Measurements from ENCODE around the gene TCF7L2. TPM values are rescaled to one million over a fixed set of nuclear protein-coding genes. Genes with fewer than 3 reads are reported as not detected.
"Not testable (repeated sequence)": the region's sequence is repeated elsewhere in the genome, so short reads cannot be mapped to it uniquely, and the experiment has no call there.

Gene TCF7L2
- total and polyA plus RNA-seq, 4 donors: 14.0 to 57.8 (median 34.8) TPM

GRCh38 chr10:113066120-113066519, 116.1 kb downstream of the TCF7L2 start:
- H3K9me3 ChIP-seq (ENCODE audit: control insufficient read depth, low read length); H3K36me3 ChIP-seq (ENCODE audit: control insufficient read depth in 1 of 2, insufficient read depth in 2 of 2, low read length in 1 of 2); H3K27me3 ChIP-seq (ENCODE audit: control insufficient read depth in 1 of 2, insufficient read depth in 2 of 2, low read length in 1 of 2); ATAC-seq (ENCODE audit: low FRiP score); DNase-seq; intact Hi-C loops (cut with DNase I); H3K4me3 ChIP-seq (ENCODE audit: low read length in 2 of 2): not testable (repeated sequence)
- H3K27ac ChIP-seq (ENCODE audit: low read depth in 1 of 2, low read length in 2 of 2): peak overlapping the region in 1 of 2 donors; percentile 39
- WGBS, 2 donors: 99% methylated on average over 8 of the region's 8 CpGs
- H3K4me1 ChIP-seq (ENCODE audit: control insufficient read depth in 1 of 2, insufficient read depth in 2 of 2, low read length in 2 of 2): peaks cover 15 to 22% of the 10 kb centered on the region in 2 donors

GRCh38 chr10:113066561-113067312, 116.7 kb downstream of the TCF7L2 start:
- Histone ChIP-seq H3K9me3 (ENCODE audit: control insufficient read depth, low read length) (no peaks in the 10 kb centered on the region), H3K4me1 (ENCODE audit: control insufficient read depth in 1 of 2, insufficient read depth in 2 of 2, low read length in 2 of 2) (peaks cover 15 to 21% of the 10 kb centered on the region in 2 donors), H3K36me3 (ENCODE audit: control insufficient read depth in 1 of 2, insufficient read depth in 2 of 2, low read length in 1 of 2) (no peaks in the 10 kb centered on the region), H3K27me3 (ENCODE audit: control insufficient read depth in 1 of 2, insufficient read depth in 2 of 2, low read length in 1 of 2) (no peaks in the 10 kb centered on the region), H3K27ac (ENCODE audit: low read depth in 1 of 2, low read length in 2 of 2) (peak overlapping the region in 1 of 2 donors; percentile 20), H3K4me3 (ENCODE audit: low read length in 2 of 2) (no peak overlapping the region)
- intact Hi-C loops (cut with DNase I): no loop called here
- no peak for DNase-seq
- ATAC-seq (ENCODE audit: low FRiP score): no peak
- 75 to 80% methylated on average over 6 of the region's 6 CpGs for WGBS, 2 donors

- DNase-seq (no peak), ATAC-seq (ENCODE audit: low FRiP score) (peak; percentile 56)
Observed at GRCh38 chr10:113067501-113067900, 117.5 kb downstream of the TCF7L2 start.

GRCh38 chr10:113068178-113068890, 118.3 kb downstream of the TCF7L2 start:
- Histone ChIP-seq H3K9me3 (ENCODE audit: control insufficient read depth, low read length) (no peaks in the 10 kb centered on the region), H3K36me3 (ENCODE audit: control insufficient read depth in 1 of 2, insufficient read depth in 2 of 2, low read length in 1 of 2) (no peaks in the 10 kb centered on the region), H3K4me3 (ENCODE audit: low read length in 2 of 2) (no peak overlapping the region), H3K4me1 (ENCODE audit: control insufficient read depth in 1 of 2, insufficient read depth in 2 of 2, low read length in 2 of 2) (peaks cover 11 to 14% of the 10 kb centered on the region in 2 donors), H3K27me3 (ENCODE audit: control insufficient read depth in 1 of 2, insufficient read depth in 2 of 2, low read length in 1 of 2) (no peaks in the 10 kb centered on the region), H3K27ac (ENCODE audit: low read depth in 1 of 2, low read length in 2 of 2) (peak overlapping the region in 1 of 2 donors; percentile 26)
- ATAC-seq (ENCODE audit: low FRiP score) (no peak), DNase-seq (no peak)
- intact Hi-C loops (cut with DNase I): no loop called here
- 95 to 96% methylated on average over 13 of the region's 13 CpGs for WGBS, 2 donors

More at GRCh38 chr10:113067501-113067900, 117.5 kb downstream of the TCF7L2 start:
- 2 to 8% methylated on average over 4 of the region's 4 CpGs for WGBS, 2 donors
- H3K27ac ChIP-seq (ENCODE audit: low read depth in 1 of 2, low read length in 2 of 2): no peak overlapping the region
- no peak overlapping the region for H3K4me3 ChIP-seq (ENCODE audit: low read length in 2 of 2)
- H3K4me1 ChIP-seq (ENCODE audit: control insufficient read depth in 1 of 2, insufficient read depth in 2 of 2, low read length in 2 of 2): peaks cover 11 to 18% of the 10 kb centered on the region in 2 donors
- H3K9me3 ChIP-seq (ENCODE audit: control insufficient read depth, low read length): no peaks in the 10 kb centered on the region
- no peaks in the 10 kb centered on the region for H3K36me3 ChIP-seq (ENCODE audit: control insufficient read depth in 1 of 2, insufficient read depth in 2 of 2, low read length in 1 of 2)
- intact Hi-C loops (cut with DNase I): no loop called here
- no peaks in the 10 kb centered on the region for H3K27me3 ChIP-seq (ENCODE audit: control insufficient read depth in 1 of 2, insufficient read depth in 2 of 2, low read length in 1 of 2)

- no peak for ATAC-seq (ENCODE audit: low FRiP score)
- Histone ChIP-seq H3K4me3 (ENCODE audit: low read length in 2 of 2) (no peak overlapping the region), H3K4me1 (ENCODE audit: control insufficient read depth in 1 of 2, insufficient read depth in 2 of 2, low read length in 2 of 2) (peaks cover 8% of the 10 kb centered on the region in 2 donors), H3K36me3 (ENCODE audit: control insufficient read depth in 1 of 2, insufficient read depth in 2 of 2, low read length in 1 of 2) (no peaks in the 10 kb centered on the region), H3K27me3 (ENCODE audit: control insufficient read depth in 1 of 2, insufficient read depth in 2 of 2, low read length in 1 of 2) (no peaks in the 10 kb centered on the region), H3K27ac (ENCODE audit: low read depth in 1 of 2, low read length in 2 of 2) (no peak overlapping the region), H3K9me3 (ENCODE audit: control insufficient read depth, low read length) (no peaks in the 10 kb centered on the region)
- no peak for DNase-seq
- 97 to 98% methylated on average over 7 of the region's 7 CpGs for WGBS, 2 donors
- intact Hi-C loops (cut with DNase I): no loop called here
Observed at GRCh38 chr10:113069595-113069994, 119.5 kb downstream of the TCF7L2 start.

- Histone ChIP-seq H3K9me3 (ENCODE audit: control insufficient read depth, low read length) (no peaks in the 10 kb centered on the region), H3K27ac (ENCODE audit: low read depth in 1 of 2, low read length in 2 of 2) (peak overlapping the region in 1 of 2 donors; percentile 24), H3K36me3 (ENCODE audit: control insufficient read depth in 1 of 2, insufficient read depth in 2 of 2, low read length in 1 of 2) (no peaks in the 10 kb centered on the region), H3K4me3 (ENCODE audit: low read length in 2 of 2) (no peak overlapping the region), H3K27me3 (ENCODE audit: control insufficient read depth in 1 of 2, insufficient read depth in 2 of 2, low read length in 1 of 2) (no peaks in the 10 kb centered on the region), H3K4me1 (ENCODE audit: control insufficient read depth in 1 of 2, insufficient read depth in 2 of 2, low read length in 2 of 2) (peaks cover 0 to 4% of the 10 kb centered on the region in 2 donors)
- DNase-seq (peak in 1 of 2 donors; percentile 77), ATAC-seq (ENCODE audit: low FRiP score) (peak; percentile 12)
- 2 to 15% methylated on average over 6 to 7 of the region's 7 CpGs for WGBS, 2 donors
- intact Hi-C loops (cut with DNase I): no loop called here
Observed at GRCh38 chr10:113071446-113071845, 121.4 kb downstream of the TCF7L2 start.

- peak; percentile 89 for ATAC-seq (ENCODE audit: low FRiP score)
- H3K4me1 ChIP-seq (ENCODE audit: control insufficient read depth in 1 of 2, insufficient read depth in 2 of 2, low read length in 2 of 2): peaks cover 0 to 1% of the 10 kb centered on the region in 2 donors
- H3K27ac ChIP-seq (ENCODE audit: low read depth in 1 of 2, low read length in 2 of 2): peak overlapping the region; percentile 33 to 41
- no peaks in the 10 kb centered on the region for H3K9me3 ChIP-seq (ENCODE audit: control insufficient read depth, low read length)
- peak; percentile 92 to 94 for DNase-seq
- intact Hi-C loops (cut with DNase I): no loop called here
- no peaks in the 10 kb centered on the region for H3K36me3 ChIP-seq (ENCODE audit: control insufficient read depth in 1 of 2, insufficient read depth in 2 of 2, low read length in 1 of 2)
- H3K4me3 ChIP-seq (ENCODE audit: low read length in 2 of 2): no peak overlapping the region
- no peaks in the 10 kb centered on the region for H3K27me3 ChIP-seq (ENCODE audit: control insufficient read depth in 1 of 2, insufficient read depth in 2 of 2, low read length in 1 of 2)
- 18 to 22% methylated on average over 23 of the region's 23 CpGs for WGBS, 2 donors
Observed at GRCh38 chr10:113073549-113074189, 123.6 kb downstream of the TCF7L2 start.

- H3K4me1 ChIP-seq (ENCODE audit: control insufficient read depth in 1 of 2, insufficient read depth in 2 of 2, low read length in 2 of 2): peaks cover 0 to 1% of the 10 kb centered on the region in 2 donors
Observed at GRCh38 chr10:113076949-113077348, 126.9 kb downstream of the TCF7L2 start.

More at GRCh38 chr10:113076949-113077348, 126.9 kb downstream of the TCF7L2 start:
- peak overlapping the region in 1 of 2 donors; percentile 19 for H3K27ac ChIP-seq (ENCODE audit: low read depth in 1 of 2, low read length in 2 of 2)
- H3K9me3 ChIP-seq (ENCODE audit: control insufficient read depth, low read length): no peaks in the 10 kb centered on the region
- WGBS, 2 donors: 22 to 23% methylated on average over 1 of the region's 1 CpG
- DNase-seq (no peak), ATAC-seq (ENCODE audit: low FRiP score) (no peak)
- H3K36me3 ChIP-seq (ENCODE audit: control insufficient read depth in 1 of 2, insufficient read depth in 2 of 2, low read length in 1 of 2): no peaks in the 10 kb centered on the region
- intact Hi-C loops (cut with DNase I): no loop called here
- no peak overlapping the region for H3K4me3 ChIP-seq (ENCODE audit: low read length in 2 of 2)
- H3K27me3 ChIP-seq (ENCODE audit: control insufficient read depth in 1 of 2, insufficient read depth in 2 of 2, low read length in 1 of 2): no peaks in the 10 kb centered on the region
